AG20443 (cell line): ENCODE data around the gene PIM3.
A peak's percentile ranks its signal among the peaks of the same experiment; 100 is the strongest.

ENCODE experiments used
- DNase-seq: peaks from one replicate; pipeline ENCODE4 v3.0.0; 2012; ENCODE audit warnings: low spot score, mixed read lengths

PIM3 gene

GRCh38 chr22:49960159-49961004 lies at the start of gene PIM3:
Gene PIM3, plus strand, starts transcription at chr22:49960772. Its CDS starts 176 bp downstream, at chr22:49960948.
- peak; percentile 99 for DNase-seq

DNA sequence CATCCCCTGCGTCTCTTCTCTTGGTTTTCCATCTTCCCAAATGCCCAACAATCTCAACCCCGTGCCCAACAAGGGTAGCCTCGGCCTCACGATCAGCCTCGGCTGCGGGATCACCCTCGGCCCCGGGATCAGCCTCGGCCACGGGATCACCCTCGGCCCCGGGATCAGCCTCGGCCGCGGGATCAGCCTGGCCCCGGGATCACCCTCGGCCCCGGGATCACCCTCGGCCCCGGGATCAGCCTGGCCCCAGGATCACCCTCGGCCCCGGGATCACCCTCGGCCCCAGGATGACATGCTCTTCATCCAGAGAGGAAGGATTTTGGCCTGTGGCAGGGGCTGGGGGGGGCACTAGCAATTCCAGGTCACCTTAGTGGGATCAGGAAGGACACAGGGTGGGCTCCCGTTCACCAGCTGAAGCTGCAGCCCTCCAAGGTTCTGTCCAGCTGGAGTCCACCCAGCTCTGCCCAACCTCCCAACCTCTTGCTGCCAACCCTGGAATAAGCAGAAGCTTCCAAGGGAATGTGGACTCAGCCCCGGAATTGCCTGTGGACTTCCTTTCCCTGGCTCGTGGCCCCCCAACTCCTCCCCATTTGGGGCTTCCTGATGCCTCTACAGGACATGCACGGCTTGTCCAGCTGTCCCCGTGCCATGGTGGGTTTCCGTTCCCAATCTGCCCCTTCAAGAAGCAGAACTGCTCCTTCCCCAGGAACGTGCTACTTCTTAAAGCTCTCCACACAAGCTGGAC lies 48.5 kb upstream of the PIM3 start:
- DNase-seq, result no peak

DNA sequence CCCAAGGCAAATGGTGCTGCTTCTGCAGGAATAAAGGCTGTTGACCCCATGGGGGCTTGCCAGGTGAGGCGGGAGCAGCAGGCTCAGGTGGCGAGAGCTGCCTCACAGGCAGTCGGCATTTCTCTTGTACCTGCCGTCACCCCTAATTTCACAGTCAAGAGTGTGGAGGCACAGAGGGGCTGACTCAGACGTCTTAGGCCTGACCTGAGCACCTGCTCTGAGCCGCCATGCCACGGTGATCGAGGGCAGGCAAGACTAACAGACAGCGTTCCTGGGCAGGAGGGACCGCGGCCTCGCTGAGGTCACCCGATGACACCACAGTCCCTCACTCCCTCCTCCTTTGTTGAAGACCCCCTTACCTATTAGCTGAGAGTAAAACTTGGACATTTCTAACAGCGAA lies 47.5 kb upstream of the PIM3 start:
- DNase-seq, result no peak

DNA sequence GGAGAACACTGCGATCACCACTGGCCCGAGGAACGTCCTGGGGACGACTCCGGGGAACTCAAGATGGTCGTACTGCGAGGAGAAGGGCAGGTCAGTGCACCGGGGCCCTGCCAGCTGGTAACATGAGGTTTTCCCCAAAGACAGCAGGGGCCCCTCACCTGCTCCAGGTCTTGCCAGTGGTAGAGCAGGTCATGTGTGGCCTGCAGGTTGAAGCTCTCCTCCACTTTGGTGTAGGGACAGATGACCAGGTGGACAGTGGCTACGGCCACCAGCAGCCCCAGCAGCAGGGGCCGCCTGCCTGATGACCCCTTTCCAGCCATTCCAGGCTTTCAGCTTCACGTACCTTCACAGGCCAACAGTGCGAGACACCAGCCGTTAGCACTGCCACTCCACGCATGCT lies 47.1 kb upstream of the PIM3 start:
- DNase-seq, result no peak

DNA sequence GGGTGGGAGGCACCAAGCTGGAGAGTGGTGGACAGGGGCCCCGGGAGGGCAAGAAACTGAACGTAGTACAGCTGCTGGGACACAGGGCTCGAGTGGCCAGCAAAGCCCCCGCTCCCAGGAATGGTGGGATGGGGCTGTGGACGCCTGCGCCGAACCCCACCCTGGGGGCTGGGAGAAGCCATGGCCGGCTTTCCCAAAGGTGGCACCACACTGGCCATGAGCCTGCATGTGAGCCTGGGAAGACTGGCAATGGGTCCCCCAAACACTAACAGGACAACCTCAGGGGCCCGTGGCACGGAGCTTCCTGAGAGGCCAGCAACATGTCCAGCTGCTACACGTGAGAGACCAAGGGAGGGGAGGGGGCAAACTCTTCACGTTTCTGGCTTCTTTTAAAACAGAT lies 46.3 kb upstream of the PIM3 start:
- DNase-seq, result no peak

GRCh38 chr22:49915610-49916009 lies 45.0 kb upstream of the PIM3 start:
- no peak for DNase-seq

DNA sequence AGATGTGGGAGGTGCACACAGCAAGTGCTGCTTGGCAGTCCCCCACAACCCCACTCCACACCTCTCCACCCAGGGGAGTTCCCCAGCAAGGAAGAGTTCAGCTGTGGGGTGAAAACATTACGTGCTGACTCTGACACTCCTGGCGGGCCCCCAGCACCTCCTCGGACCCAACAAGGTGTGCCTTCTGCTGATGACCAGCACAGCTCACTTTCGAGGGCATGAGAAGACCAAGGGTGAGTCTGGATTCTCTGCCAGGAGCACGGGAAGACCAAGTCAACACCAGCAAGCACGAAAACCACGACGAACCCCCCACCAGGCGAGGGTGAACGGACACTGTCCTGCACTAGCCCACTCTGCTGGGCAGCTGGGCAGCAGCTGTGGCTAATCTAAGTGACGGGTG lies 43.7 kb upstream of the PIM3 start:
- no peak for DNase-seq

DNA sequence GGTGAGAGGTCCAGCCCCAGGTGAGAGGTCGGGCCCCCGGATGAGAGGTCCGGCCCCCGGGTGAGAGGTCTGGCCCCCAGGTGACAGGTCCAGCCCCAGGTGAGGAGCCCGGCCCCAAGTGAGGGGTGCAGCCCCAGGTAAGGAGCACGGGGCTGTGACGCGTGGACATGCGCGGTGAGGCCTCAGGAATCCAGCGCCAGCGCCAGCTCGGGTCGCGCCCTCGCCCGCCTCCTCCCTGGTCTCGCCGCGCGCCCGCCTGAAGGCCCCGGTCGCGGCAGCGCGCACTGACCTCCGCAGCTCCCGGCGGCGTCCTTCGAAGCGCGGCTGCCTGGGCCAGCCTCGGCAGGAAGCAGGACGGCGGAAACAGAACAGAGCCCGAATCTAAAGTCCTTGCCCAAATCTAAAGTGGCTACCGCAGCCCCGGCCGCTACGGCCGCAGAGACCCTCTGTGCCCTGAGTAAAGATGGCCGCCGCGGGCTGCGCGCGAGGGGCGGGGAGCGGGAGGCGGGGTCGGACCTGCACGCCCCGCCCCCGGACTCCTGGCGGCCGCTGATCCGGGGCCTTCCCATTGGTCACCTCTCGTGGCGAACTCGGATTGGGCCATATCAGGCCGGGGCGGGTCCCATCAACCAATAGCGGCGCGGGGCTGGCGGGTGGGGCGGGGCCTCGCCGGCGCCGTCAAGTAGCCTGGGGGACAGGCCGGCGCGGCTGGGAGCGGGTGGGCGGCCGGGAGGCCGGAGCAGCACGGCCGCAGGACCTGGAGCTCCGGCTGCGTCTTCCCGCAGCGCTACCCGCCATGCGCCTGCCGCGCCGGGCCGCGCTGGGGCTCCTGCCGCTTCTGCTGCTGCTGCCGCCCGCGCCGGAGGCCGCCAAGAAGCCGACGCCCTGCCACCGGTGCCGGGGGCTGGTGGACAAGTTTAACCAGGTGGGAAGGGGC lies 42.3 kb upstream of the PIM3 start, which contains the start of the genes ALG12 and CRELD2:
TSS of gene ALG12 (minus strand) at position 465 of the 937 bp plus-strand sequence. CDS start 4,673 bp downstream, outside the sequence.
TSS of gene CRELD2 (plus strand) at position 661 of the 937 bp plus-strand sequence. CDS start at position 797, 136 bp downstream.
- DNase-seq, result peak; percentile 99

DNA sequence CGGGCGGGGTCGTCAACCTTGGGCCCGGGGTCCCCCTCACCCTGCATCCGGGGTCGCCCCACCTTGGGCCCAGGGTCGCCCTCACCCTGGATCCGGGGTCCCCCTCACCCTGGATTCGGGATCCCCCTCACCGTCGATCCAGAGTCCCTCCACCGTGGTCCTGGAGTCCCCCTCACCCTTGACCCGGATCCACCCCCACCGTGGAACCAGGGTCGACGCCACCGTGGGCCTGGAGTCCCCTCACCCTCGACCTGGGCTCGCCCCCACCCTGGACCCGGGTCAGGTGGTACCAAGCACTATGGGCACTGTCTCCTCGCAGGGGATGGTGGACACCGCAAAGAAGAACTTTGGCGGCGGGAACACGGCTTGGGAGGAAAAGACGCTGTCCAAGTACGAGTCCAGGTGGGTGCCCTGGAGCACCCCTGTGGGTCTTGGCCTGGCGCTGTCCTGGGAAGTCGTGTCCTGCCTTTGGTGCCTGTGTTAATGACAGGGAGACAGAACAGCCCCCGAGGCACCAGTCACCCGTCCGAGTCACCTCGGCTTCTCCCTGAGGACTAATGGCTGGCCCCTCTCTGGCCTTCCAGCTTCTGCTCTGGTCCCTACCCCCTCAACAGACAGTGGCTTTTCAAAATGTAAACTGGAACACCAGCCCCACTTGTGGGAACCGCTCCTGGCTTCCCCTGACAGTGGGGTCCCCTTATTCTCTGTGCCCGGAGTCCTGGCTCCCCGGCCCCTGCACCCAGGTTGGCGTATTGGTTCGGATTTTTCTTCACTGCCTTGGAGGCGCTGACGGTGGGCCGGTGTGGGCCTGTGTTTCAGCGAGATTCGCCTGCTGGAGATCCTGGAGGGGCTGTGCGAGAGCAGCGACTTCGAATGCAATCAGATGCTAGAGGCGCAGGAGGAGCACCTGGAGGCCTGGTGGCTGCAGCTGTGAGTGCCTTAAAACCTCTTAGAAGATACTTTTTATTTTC lies 41.4 kb upstream of the PIM3 start:
- no peak for DNase-seq

- DNase-seq, result no peak
Observed at GRCh38 chr22:49920859-49921258, 39.7 kb upstream of the PIM3 start.

GRCh38 chr22:49921508-49922278 lies 38.9 kb upstream of the PIM3 start:
- DNase-seq, result no peak

DNA sequence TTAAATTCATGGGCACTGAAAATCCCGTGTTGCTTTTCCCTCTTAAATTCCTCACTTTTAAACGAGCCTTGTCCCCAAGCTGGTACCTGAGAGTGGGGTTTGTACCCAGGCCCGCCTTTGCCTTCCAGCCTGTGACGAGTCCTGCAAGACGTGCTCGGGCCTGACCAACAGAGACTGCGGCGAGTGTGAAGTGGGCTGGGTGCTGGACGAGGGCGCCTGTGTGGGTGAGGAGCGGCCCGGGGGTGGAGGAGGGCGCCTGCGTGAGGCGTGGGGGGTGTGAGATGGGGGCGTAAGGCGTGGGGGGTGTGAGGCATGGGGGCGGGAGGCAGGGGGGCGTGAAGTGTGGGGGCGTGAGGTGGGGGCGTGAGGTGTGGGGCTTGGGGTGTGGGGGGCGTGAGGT lies 38.1 kb upstream of the PIM3 start:
- DNase-seq, result no peak

DNA sequence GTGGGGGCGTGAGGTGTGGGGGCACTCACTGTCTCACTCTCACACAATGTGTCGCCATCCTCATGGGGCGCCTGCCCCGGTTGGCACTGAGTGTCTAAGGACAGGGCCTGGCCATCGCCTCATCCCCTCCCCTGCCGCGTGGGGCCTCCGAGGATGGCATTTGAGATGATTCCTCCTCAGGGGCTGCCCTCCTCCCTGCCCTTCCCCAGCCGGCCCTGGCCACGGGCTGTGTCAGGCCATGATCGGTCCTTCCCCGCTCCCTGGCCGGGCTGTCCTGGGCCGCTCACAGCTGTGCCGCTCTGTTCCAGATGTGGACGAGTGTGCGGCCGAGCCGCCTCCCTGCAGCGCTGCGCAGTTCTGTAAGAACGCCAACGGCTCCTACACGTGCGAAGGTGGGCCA lies 37.6 kb upstream of the PIM3 start:
- DNase-seq, result no peak

GRCh38 chr22:49923445-49923844 lies 37.1 kb upstream of the PIM3 start:
- no peak for DNase-seq

GRCh38 chr22:49924113-49924833 lies 36.3 kb upstream of the PIM3 start:
- DNase-seq, result no peak

DNA sequence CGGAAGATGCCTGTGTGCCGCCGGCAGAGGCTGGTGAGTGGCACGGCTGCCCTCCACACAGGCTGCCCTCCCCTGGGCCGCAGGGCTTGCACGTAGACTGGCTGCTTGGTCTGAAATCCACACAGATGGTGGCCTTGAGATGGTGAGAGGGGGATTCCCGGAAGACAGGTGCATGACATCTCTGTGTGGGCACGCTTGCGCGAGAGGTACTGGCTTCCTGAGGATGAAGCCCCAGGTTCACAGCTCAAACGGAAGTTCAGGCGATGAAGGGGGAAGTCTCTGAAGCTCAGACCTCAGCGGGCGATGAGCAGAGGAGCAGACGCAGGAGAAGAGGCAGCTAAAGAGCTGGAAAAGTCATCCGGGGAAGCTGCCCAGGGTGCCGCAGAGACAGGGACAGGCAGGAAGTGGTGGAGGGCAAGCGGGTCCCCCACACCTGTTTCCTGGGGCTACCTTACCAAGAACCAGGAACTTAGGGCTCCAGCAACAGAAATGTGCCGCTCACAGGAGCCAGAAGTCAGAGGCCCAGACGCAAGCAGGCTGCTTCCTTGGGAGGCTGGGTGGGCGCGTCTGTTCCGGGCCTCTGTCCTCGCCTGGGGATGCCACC lies 34.9 kb upstream of the PIM3 start:
- no peak for DNase-seq

- DNase-seq, result no peak
Observed at GRCh38 chr22:49926916-49927315, 33.7 kb upstream of the PIM3 start.

GRCh38 chr22:49927483-49928184 lies 32.9 kb upstream of the PIM3 start:
- no peak for DNase-seq
